Neural cell (in vitro differentiated cells): ENCODE results near the gene AP2B1.

Experiments
- EZH2 ChIP-seq: fragments of 200-600, 300-800 bp; shearing (Covaris generic), sonication (generic); IDR thresholded peaks from 2 replicates; pipeline ENCODE4 v1.6.1; 2014; ENCODE audit warnings: antibody characterized with exemption, low read length, borderline replicate concordance, mild to moderate bottlenecking; ENCODE audit not compliant: insufficient read depth, poor library complexity, severe bottlenecking
- RAD21 ChIP-seq: fragments of 450-650 bp; conservative IDR thresholded peaks from 2 replicates; pipeline ENCODE4 v1.6.1; 2014; ENCODE audit warnings: antibody characterized with exemption, mild to moderate bottlenecking, moderate library complexity
- REST ChIP-seq: IDR thresholded peaks from 2 replicates; pipeline ENCODE4 v1.6.1; 2012; ENCODE audit warnings: borderline replicate concordance
- TF ChIP-seq, protein P1 (sequence below): fragments of 450-650 bp; IDR thresholded peaks from 2 replicates; pipeline ENCODE4 v1.5.1; 2014; ENCODE audit warnings: antibody characterized with exemption, mild to moderate bottlenecking, moderate library complexity; ENCODE audit not compliant: poor library complexity, severe bottlenecking

DNA sequence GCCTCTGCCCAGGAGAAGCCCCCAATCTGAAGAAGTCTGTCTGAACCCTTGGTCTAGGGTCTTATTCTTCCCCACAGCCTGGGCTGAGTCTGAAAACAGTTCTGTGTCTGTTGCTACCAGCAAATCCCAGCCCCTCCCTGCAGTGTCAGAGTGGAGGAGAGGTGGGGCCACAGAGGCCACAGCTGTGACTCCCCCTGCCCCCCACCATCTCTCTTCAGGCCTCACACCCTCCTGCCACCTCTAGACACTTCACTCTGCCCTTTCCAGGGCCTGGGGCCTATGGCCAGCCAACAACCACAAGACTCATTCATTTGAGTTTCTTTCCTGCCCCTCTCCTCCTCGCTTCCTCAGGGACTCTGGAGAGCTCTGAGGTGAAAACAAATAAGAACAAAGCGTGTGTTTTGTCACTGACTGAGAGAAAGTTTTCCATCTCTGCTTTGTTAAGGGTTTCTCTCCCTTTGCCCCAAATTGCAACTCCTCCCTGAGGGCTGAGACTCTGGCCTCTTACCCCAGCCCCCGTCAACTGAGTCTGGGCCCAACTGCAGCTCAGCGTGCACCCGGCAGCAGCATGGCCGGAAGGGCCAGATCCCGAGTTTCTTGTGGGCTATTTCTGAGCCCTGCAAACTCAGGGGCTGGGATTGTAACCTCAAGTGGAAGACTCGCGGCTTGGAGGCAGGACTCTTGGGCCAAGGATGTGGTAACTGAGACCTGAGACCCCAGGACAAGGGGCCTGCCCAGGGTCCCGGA lies 186.7 kb downstream of the AP2B1 start:
- no peak for TF ChIP-seq RAD21
- no peak for TF ChIP-seq REST
- TF ChIP-seq, protein P1, sequence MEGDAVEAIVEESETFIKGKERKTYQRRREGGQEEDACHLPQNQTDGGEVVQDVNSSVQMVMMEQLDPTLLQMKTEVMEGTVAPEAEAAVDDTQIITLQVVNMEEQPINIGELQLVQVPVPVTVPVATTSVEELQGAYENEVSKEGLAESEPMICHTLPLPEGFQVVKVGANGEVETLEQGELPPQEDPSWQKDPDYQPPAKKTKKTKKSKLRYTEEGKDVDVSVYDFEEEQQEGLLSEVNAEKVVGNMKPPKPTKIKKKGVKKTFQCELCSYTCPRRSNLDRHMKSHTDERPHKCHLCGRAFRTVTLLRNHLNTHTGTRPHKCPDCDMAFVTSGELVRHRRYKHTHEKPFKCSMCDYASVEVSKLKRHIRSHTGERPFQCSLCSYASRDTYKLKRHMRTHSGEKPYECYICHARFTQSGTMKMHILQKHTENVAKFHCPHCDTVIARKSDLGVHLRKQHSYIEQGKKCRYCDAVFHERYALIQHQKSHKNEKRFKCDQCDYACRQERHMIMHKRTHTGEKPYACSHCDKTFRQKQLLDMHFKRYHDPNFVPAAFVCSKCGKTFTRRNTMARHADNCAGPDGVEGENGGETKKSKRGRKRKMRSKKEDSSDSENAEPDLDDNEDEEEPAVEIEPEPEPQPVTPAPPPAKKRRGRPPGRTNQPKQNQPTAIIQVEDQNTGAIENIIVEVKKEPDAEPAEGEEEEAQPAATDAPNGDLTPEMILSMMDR: no peak
- TF ChIP-seq EZH2: no peak
